ENCODE measurements around the gene KIF9.
A peak's percentile ranks its signal among the peaks of the same experiment; 100 is the strongest.
"Not testable (repeated sequence)": the region's sequence is repeated elsewhere in the genome, so short reads cannot be mapped to it uniquely, and the experiment has no call there.

Gene KIF9

DNA sequence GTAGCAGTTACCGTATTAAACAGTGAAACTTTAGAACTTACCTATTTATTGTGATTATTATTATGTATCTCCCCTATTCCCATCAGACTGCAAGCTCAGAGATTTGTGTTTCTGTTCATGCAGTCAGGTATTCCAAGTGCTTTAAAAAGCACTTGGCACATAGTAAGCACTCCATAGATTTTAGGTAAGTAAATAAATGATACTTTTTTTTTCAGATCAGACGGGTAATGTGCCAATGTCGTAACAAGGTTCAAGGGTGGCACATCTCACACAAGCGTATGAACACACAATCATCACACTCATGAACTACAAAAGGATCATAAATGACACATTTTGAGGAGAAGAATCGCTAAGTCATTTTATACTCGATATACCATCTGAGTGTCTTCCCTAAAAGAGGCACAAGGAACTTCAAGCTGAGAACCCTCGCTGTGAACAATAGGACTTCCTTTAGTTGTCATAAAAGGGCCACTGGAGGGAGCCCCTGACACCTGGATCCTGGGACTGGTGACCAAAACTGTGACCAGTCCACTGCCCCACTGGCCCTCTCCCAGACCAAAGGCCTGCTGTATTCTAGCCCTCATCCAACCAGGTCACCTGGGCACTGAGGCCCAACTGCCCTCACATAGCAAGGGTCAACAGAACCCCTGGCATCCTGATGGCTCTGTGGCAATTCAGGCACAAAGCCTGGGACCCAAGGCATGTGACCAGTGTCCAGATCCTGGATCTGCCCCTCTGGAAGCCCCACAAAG, 32.1 kb downstream of the KIF9 start:
- peak in 2 of 3 experiments; percentile 3 to 10 for DNase-seq

- no peak for DNase-seq
Observed at GRCh38 chr3:47247131-47248064, 35.2 kb downstream of the KIF9 start.

- DNase-seq = no peak
Observed at GRCh38 chr3:47245271-47245670, 37.3 kb downstream of the KIF9 start.

DNA sequence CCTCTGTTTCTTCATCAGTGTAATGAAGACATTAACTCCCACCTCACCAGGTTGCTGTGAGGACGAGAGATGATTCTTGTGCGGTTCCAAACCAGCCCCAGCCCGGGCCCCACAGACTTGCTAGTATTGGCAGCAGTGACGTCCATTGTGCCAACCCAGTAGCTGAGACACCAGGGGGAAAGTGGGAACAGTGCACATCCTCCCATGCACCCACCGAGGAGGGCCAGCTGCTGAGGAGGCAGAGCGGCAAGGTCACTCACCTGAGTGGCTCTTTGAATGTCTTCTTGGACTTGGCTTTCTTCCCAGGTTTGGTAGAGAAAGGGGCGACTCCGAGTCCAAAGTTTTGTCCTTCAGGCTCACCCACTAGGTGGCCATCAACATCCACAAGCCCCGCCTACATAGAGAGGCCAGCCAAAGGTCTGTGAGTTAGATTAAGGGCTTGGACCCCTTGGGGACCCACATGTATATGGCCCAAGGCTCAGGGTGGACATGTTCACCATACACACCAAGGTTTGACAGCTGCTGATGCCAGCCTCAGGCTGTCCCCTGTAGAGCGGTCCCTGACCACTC, 38.0 kb downstream of the KIF9 start:
- no peak for DNase-seq

DNA sequence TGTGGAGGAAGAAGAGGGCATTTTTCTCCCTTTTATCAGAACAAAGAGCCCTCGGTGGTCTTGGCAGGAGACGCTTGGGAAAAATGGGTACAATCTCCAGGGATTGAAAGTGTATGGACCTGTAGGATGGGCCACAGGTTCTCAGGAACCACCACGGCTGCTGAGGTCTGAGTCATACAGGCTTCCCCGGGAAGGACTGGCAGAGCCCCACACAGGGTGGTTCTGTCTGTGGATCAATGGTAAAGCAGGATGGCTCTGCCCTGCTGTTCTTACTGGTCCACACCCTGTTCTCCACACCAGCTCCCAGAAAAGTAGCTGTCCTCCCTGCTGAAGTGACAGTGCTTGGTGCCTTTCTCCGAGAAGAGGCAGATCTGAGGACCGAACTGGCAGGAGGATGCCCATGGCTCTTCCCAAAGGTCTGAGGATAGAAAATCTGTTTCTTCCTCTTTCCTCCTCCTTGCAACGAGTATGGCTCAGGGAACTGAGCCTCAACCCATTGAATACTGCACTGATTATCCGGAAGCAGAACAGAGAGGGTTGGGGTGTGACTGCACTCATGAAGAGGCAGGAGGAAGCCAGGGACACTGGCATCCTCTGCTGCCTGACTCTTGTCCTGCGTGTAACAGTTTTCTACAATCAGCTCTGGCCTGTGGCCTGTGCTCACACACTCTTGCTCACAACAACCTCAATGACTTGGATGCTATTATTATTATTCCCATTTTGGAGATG, 39.0 kb downstream of the KIF9 start:
- DNase-seq = no peak

DNA sequence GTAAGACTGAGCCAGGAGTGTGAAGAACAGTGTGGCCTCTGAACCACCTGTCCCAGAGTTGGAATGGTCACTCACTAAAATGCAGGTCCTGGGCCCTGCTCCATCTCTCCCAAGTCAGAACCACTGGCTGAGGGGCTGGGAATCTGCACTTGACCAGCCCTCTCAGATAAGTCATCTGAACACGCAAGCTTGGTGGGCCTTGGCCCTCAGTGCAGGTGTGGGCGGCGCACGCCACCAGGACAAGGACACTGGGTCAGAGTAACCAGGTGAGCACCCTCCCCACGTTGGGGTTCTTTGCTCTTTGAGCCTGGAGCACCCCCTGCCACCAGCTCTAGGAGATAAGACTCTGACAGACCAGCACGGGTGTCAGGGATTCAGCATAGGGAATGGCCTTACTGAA, 42.7 kb downstream of the KIF9 start:
- no peak for DNase-seq

GRCh38 chr3:47238017-47238416, 44.6 kb downstream of the KIF9 start:
- DNase-seq = no peak

- no peak for DNase-seq
Observed at GRCh38 chr3:47228088-47228487, 54.5 kb downstream of the KIF9 start.

GRCh38 chr3:47227678-47228077, 54.9 kb downstream of the KIF9 start:
- no peak for DNase-seq

GRCh38 chr3:47225310-47225906, 57.2 kb downstream of the KIF9 start:
- DNase-seq = no peak

DNA sequence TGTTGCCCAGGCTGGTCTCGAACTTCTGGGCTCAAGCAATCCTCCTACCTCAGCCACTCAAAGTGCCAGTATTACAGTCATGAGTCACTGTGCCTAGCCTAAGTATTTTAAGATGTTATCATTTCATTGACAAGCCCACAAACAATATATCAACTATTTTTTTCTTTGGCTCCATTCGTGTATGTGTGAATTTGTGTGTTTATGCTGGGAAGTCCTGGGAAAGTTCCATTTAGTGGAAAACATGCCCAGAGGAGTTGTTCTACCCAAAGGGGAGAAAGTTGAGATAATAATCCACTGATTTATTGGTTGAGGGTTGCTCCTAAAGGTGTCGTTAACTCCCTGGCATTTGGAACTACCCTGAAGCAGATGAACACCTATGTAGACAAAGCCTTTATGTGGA, 58.8 kb downstream of the KIF9 start:
- DNase-seq = no peak

DNA sequence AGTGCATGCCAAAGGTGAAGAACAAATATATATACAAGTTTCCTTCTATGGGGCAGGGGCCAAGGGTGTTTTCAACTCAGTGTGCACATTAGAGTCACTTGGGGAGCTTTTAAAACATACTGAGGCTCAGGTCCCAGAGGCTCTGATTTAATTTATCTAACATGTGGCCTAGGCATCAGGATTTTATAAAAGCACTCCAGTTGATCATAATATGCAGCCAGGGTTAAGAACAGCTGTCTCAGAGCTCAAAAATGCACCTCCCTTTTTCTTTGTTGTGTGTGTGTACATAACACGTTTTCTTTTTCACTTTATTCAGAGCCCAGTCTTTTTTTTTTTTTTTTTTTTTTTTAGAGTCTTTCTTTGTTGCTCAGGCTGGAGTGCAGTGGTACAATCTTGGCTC, 60.8 kb downstream of the KIF9 start:
- no peak for DNase-seq

- DNase-seq = no peak
Observed at GRCh38 chr3:47210863-47211405, 71.7 kb downstream of the KIF9 start.

DNA sequence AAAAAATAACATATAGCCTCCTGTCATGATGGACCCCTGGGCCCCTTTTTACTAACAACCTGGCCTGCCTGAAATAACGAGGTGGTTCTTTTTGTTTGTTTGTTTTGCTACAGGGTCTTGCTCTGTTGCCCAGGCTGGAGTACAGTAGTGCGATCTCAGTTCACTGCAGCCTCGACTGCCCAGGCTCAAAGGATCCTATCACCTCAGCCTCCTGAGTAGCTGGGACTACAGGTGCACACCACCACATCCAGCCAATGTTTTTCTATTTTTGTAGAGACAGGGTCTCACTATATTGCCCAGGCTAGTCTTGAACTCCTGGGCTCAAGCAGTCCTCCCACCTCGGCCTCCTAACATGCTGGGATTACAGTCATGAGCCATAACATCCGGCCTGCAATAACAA, 76.6 kb downstream of the KIF9 start:
- not testable (repeated sequence) for DNase-seq

- DNase-seq = no peak
Observed at GRCh38 chr3:47204875-47205274, 77.7 kb downstream of the KIF9 start.

GRCh38 chr3:47202542-47202941, 80.1 kb downstream of the KIF9 start:
- no peak for DNase-seq

GRCh38 chr3:47197287-47197686, 85.3 kb downstream of the KIF9 start:
- no peak for DNase-seq

GRCh38 chr3:47194994-47195393, 87.6 kb downstream of the KIF9 start:
- DNase-seq = no peak

DNA sequence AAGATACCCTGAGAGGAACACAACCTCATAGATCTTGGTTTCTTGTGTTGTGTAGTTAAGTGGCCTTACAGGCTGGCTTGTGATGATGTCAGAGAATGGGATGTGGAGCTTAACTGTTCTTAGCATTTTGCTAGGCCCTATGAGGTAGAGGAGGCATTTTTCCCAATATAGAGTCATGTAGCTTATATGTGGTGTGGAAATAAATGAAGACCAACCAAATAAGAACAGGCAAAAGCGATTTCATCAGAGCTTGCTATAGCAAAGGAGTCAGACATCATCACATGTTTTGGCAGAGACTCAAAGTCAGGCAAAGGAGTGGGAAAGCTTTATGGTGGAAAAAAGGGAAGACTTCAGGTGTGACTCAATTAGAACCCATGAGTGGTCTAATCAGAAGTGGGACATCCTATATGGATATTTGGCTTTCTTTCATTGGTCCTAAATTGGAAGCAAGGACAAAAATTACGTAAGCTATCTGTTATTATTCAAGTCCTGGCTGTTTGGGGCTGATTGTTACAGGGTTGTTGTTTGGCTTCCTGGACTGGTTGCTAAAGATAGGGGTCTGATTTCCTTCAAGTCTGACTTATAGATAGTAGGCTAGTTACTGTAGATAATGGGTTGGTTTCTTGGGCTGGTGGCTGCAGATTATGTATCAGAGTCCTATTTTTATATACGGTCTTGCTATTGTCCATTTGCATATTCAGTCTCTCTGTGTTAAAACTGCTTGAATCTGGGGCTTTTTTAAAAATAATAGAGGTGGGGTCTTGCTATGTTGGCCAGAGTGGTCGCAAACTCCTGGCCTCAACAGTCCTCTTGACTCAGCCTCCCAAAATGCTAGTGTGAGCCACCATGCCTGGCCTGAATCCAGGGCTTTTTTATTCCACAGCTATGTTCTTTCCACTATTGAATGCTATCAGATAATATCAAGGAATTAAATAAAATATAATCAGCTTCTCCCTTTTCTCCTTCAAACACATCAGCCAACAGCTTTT, 88.4 kb downstream of the KIF9 start:
- DNase-seq = no peak

DNA sequence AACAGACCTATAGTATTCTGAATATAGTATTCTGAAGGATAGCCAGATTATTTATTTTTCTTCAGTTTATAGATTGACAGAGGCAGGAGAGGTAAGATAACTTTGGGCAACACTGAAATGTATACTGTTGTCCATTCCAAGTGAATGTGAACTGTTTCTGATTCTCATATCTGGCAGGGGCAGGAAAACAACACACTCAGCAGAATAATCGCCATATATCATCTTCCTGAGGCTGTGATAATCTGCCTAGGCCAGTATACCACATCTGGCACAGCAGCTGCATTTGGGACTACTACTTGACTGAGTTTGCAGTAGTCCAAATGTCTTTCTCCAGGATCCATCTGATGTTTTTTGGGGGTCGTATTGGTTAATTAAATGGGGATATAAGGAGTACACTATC, 96.3 kb downstream of the KIF9 start:
- DNase-seq = no peak

- DNase-seq = not testable (repeated sequence)
Observed at GRCh38 chr3:47181685-47182084, 100.9 kb downstream of the KIF9 start.

All from NCI-H1417 (cell line).